H1 (cell line): ENCODE measurements around the gene FCGR3B. TPM values are rescaled to one million over a fixed set of nuclear protein-coding genes. Genes with fewer than 3 reads are reported as not detected.
"Not testable (repeated sequence)": the region's sequence is repeated elsewhere in the genome, so short reads cannot be mapped to it uniquely, and the experiment has no call there.

ENCODE experiments used
- CTCF ChIA-PET: fragments of 300-600 bp; sonication (Branson Sonifier 250); formaldehyde crosslinking; loops from one replicate; lab custom pipeline; 2021; ENCODE audit not compliant: partially characterized antibody; lab: Charles Lee
- POLR2A ChIA-PET: fragments of 300-600 bp; sonication (Branson Sonifier 250); formaldehyde crosslinking; loops from one replicate; lab custom pipeline; 2021; ENCODE audit warnings: inconsistent platforms; ENCODE audit not compliant: partially characterized antibody; lab: Charles Lee
- DNase-seq, 2 experiments: peaks; one replicate each; pipeline versions ENCODE4 v3.0.0 to v3.0.0-alpha.2; 2010 to 2022; ENCODE audit warnings: low spot score in 2 of 2, low read depth in 1 of 2, mixed read lengths in 1 of 2
- FAIRE-seq: peaks from 2 replicates; lab custom pipeline; 2011; peaks lifted over from hg19 to GRCh38; lab: Jason Lieb, UNC
- H2AFZ ChIP-seq: 2 replicates; pipeline ENCODE4 v1.8.1; 2012; ENCODE audit warnings: low read length, inconsistent platforms
- H2AK5ac ChIP-seq: 2 replicates; pipeline ENCODE4 v1.6.1; 2013; ENCODE audit warnings: low read depth, low read length
- H2BK120ac ChIP-seq: replicated peaks from 2 replicates; pipeline ENCODE3; 2013; ENCODE audit warnings: low read depth, low read length, inconsistent platforms
- H2BK12ac ChIP-seq: 2 replicates; pipeline ENCODE4 v1.6.1; 2013; ENCODE audit warnings: low read depth, low read length
- H2BK15ac ChIP-seq: 2 replicates; pipeline ENCODE4 v1.6.1; 2013; ENCODE audit warnings: low read length
- H2BK20ac ChIP-seq: 2 replicates; pipeline ENCODE4 v1.6.1; 2013; ENCODE audit warnings: low read length
- H2BK5ac ChIP-seq: 2 replicates; pipeline ENCODE4 v1.6.1; 2013; ENCODE audit warnings: low read depth, low read length
- H3K14ac ChIP-seq: 2 replicates; pipeline ENCODE4 v1.6.1; 2013; ENCODE audit warnings: inconsistent platforms; ENCODE audit not compliant: insufficient read length
- H3K18ac ChIP-seq: 2 replicates; pipeline ENCODE4 v1.6.1; 2013; ENCODE audit warnings: low read length; ENCODE audit errors: extremely low read depth
- H3K23ac ChIP-seq: 2 replicates; pipeline ENCODE4 v1.6.1; 2013; ENCODE audit warnings: inconsistent platforms; ENCODE audit not compliant: insufficient read length
- H3K23me2 ChIP-seq: 2 replicates; pipeline ENCODE4 v1.6.1; 2013; ENCODE audit warnings: low read depth, low read length
- H3K27ac ChIP-seq: 2 replicates; pipeline ENCODE4 v1.6.1; 2011; ENCODE audit warnings: low read depth, low read length, inconsistent platforms
- H3K27me3 ChIP-seq, 4 experiments: replicated peaks in 1 of 4; 1 replicate in 1 of 4; 2 replicates in 3 of 4; pipeline versions ENCODE4 v1.6.1 to v1.8.1; 2011 to 2013; ENCODE audit warnings: low read length in 3 of 4, mild to moderate bottlenecking in 3 of 4, inconsistent platforms in 2 of 4, mixed read lengths in 2 of 4, moderate library complexity in 1 of 4; ENCODE audit not compliant: control insufficient read depth in 3 of 4, insufficient read depth in 3 of 4; ENCODE audit errors: extremely low read depth in 1 of 4
- H3K36me3 ChIP-seq, 4 experiments: 2 replicates each; pipeline versions ENCODE4 v1.6.1 to v1.8.1; 2011 to 2013; ENCODE audit warnings: mild to moderate bottlenecking in 4 of 4, low read length in 3 of 4, moderate library complexity in 2 of 4, control low read depth in 1 of 4, inconsistent platforms in 1 of 4; ENCODE audit not compliant: insufficient read depth in 4 of 4, control insufficient read depth in 2 of 4
- H3K4ac ChIP-seq: replicated peaks from 2 replicates; pipeline ENCODE3; 2013; ENCODE audit warnings: low read length, low read depth, mixed read lengths, inconsistent platforms; ENCODE audit not compliant: insufficient read length
- H3K4me1 ChIP-seq, 4 experiments: replicated peaks in 1 of 4; 1 replicate in 1 of 4; 2 replicates in 3 of 4; pipeline versions ENCODE4 v1.6.1 to v1.8.1; 2011 to 2013; ENCODE audit warnings: low read length in 3 of 4, inconsistent platforms in 2 of 4, mixed read lengths in 1 of 4; ENCODE audit not compliant: insufficient read depth in 4 of 4, control insufficient read depth in 3 of 4
- H3K4me2 ChIP-seq, 2 experiments: 2 replicates each; pipeline versions ENCODE4 v1.6.1 to v1.8.1; 2011 to 2013; ENCODE audit warnings: low read depth in 2 of 2, low read length in 2 of 2, control low read depth in 1 of 2, inconsistent platforms in 1 of 2, mild to moderate bottlenecking in 1 of 2; ENCODE audit not compliant: insufficient read depth in 1 of 2
- H3K4me3 ChIP-seq, 4 experiments: fragments of 200-600, 300-600 bp in 1 of 4; sonication (generic), shearing (Covaris generic), sonication (Bioruptor Twin) in 1 of 4; 2 replicates each; pipeline versions ENCODE4 v1.5.1 to v1.8.1; 2011 to 2016; ENCODE audit warnings: low read length in 4 of 4, low read depth in 3 of 4, control low read depth in 2 of 4, inconsistent platforms in 2 of 4, mild to moderate bottlenecking in 2 of 4, mixed read lengths in 1 of 4, moderate library complexity in 1 of 4; ENCODE audit not compliant: insufficient read depth in 2 of 4; ENCODE audit errors: extremely low read depth in 1 of 4
- H3K56ac ChIP-seq: replicated peaks from 2 replicates; pipeline ENCODE3; 2013; ENCODE audit warnings: low read depth, mild to moderate bottlenecking, mixed read lengths, low read length, inconsistent platforms; ENCODE audit not compliant: insufficient read length
- H3K79me1 ChIP-seq: 2 replicates; pipeline ENCODE4 v1.6.1; 2013; ENCODE audit warnings: low read depth, low read length, control low read depth
- H3K79me2 ChIP-seq, 2 experiments: 2 replicates each; pipeline versions ENCODE4 v1.6.1 to v1.8.1; 2012 to 2013; ENCODE audit warnings: low read length in 2 of 2, mild to moderate bottlenecking in 2 of 2, inconsistent platforms in 1 of 2; ENCODE audit not compliant: insufficient read depth in 2 of 2, control insufficient read depth in 1 of 2
- H3K9ac ChIP-seq, 4 experiments: replicated peaks in 1 of 4; 1 replicate in 1 of 4; 2 replicates in 3 of 4; pipeline versions ENCODE4 v1.6.1 to v1.8.1; 2011 to 2013; ENCODE audit warnings: low read depth in 3 of 4, low read length in 3 of 4, control low read depth in 2 of 4, mild to moderate bottlenecking in 2 of 4, moderate library complexity in 2 of 4, inconsistent platforms in 1 of 4; ENCODE audit errors: extremely low read depth in 1 of 4
- H3K9me3 ChIP-seq, 2 experiments: 2 replicates each; pipeline versions ENCODE4 v1.6.1 to v1.8.1; 2012 to 2013; ENCODE audit warnings: mild to moderate bottlenecking in 2 of 2, moderate library complexity in 2 of 2, control low read depth in 1 of 2, inconsistent platforms in 1 of 2, low read depth in 1 of 2, low read length in 1 of 2, mixed read lengths in 1 of 2; ENCODE audit not compliant: insufficient read depth in 2 of 2
- H4K20me1 ChIP-seq, 2 experiments: replicated peaks in 1 of 2; 2 replicates each; pipeline versions ENCODE3 to v1.8.1; 2011 to 2013; ENCODE audit warnings: inconsistent platforms in 2 of 2, low read length in 2 of 2, mild to moderate bottlenecking in 1 of 2; ENCODE audit not compliant: insufficient read depth in 2 of 2, control insufficient read depth in 1 of 2
- H4K5ac ChIP-seq: 2 replicates; pipeline ENCODE4 v1.6.1; 2013; ENCODE audit warnings: low read length, low read depth, mixed read lengths, inconsistent platforms; ENCODE audit not compliant: insufficient read length
- H4K8ac ChIP-seq: 2 replicates; pipeline ENCODE4 v1.8.0; 2013; ENCODE audit warnings: mild to moderate bottlenecking, moderate library complexity, low read length, inconsistent platforms; ENCODE audit not compliant: insufficient read depth; ENCODE audit errors: extremely low read depth
- H4K91ac ChIP-seq: replicated peaks from 2 replicates; pipeline ENCODE3; 2013; ENCODE audit warnings: low read length, mixed read lengths, inconsistent platforms; ENCODE audit not compliant: insufficient read length
- WGBS, 2 experiments: shearing (Covaris generic) in 1 of 2; methylation state at CpG; one replicate each; pipeline versions ENCODE4 v1.1.6 to v1.1.7; 2013 to 2015; ENCODE audit warnings: low lambda C conversion rate in 2 of 2, mixed read lengths in 2 of 2, inconsistent platforms in 1 of 2, low coverage in 1 of 2, missing lambda C conversion rate in 1 of 2; ENCODE audit not compliant: insufficient replicate concordance in 2 of 2, insufficient coverage in 1 of 2, insufficient read length in 1 of 2; ENCODE audit errors: extremely low coverage in 1 of 2, missing lambda C conversion rate in 1 of 2; 5-methylcytosine and 5-hydroxymethylcytosine counted together
- polyA plus RNA-seq, 7 experiments: library from polyadenylated mRNA; depleted of rRNA in 3 of 7; stranded (reverse) in 5 of 7; unstranded in 2 of 7; fragments of >200 nt in 5 of 7; fragments of 200-250 nt in 2 of 7; gene quantifications; 1 replicate in 5 of 7; 2 replicates in 1 of 7; 4 replicates in 1 of 7; pipeline versions ENCODE4 v1.2.1 to v1.2.3, GENCODE V29; 2011 to 2013; ENCODE audit warnings: missing spikeins in 2 of 7, mixed read lengths in 2 of 7
- total RNA-seq: library from RNA; stranded (reverse); fragmentation: NEBNext Ultra II Directional; extraction: Animal tissue kit (Norgen Biotek cat#: 25700); gene quantifications from 2 replicates; pipeline ENCODE4 v1.2.1, GENCODE V29; 2021

Gene FCGR3B
- total and polyA plus RNA-seq, 2 of the 8 experiments (the other 6 are each of a cell fraction or from before 2014, with no cell fraction given) = not detected

- 86% methylated on average over 1 of the region's 1 CpG; no CpG with 5 or more reads in 1 of the 2 experiments for WGBS, 2 experiments
- POLR2A ChIA-PET, H2BK5ac ChIP-seq, H4K5ac ChIP-seq, H3K9me3 ChIP-seq, H4K8ac ChIP-seq, H3K23me2 ChIP-seq, H3K14ac ChIP-seq, H2BK15ac ChIP-seq, H3K27me3 ChIP-seq, H3K56ac ChIP-seq, H3K4me2 ChIP-seq, DNase-seq, H3K4ac ChIP-seq, H3K27ac ChIP-seq, H3K4me3 ChIP-seq, CTCF ChIA-PET, H3K18ac ChIP-seq, H2BK12ac ChIP-seq, H3K4me1 ChIP-seq, H2BK20ac ChIP-seq, FAIRE-seq, H3K79me2 ChIP-seq, H4K20me1 ChIP-seq, H2BK120ac ChIP-seq, H2AFZ ChIP-seq, H2AK5ac ChIP-seq, H3K79me1 ChIP-seq, H4K91ac ChIP-seq, H3K23ac ChIP-seq, H3K9ac ChIP-seq, H3K36me3 ChIP-seq: not testable (repeated sequence)
Observed at GRCh38 chr1:161636189-161636782, 5.3 kb upstream of the FCGR3B start.

GRCh38 chr1:161634993-161635392 lies 4.0 kb upstream of the FCGR3B start:
- H3K14ac ChIP-seq, H3K4me3 ChIP-seq, H2BK120ac ChIP-seq, H3K36me3 ChIP-seq, H2BK5ac ChIP-seq, H2BK20ac ChIP-seq, CTCF ChIA-PET, FAIRE-seq, H3K27ac ChIP-seq, DNase-seq, POLR2A ChIA-PET, H2BK15ac ChIP-seq, H3K56ac ChIP-seq, H3K27me3 ChIP-seq, H3K79me2 ChIP-seq, H3K4ac ChIP-seq, H4K20me1 ChIP-seq, H4K5ac ChIP-seq, H3K4me2 ChIP-seq, H3K9me3 ChIP-seq, H2AFZ ChIP-seq, H3K4me1 ChIP-seq, H3K9ac ChIP-seq, H4K91ac ChIP-seq, H3K23ac ChIP-seq, H4K8ac ChIP-seq, H3K18ac ChIP-seq, H3K79me1 ChIP-seq, H2BK12ac ChIP-seq, H2AK5ac ChIP-seq, H3K23me2 ChIP-seq: not testable (repeated sequence)
- 87% methylated on average over 1 of the region's 2 CpGs; no CpG with 5 or more reads in 1 of the 2 experiments for WGBS, 2 experiments
